ENCODE data around the gene ARAP1.

The ARAP1 gene

DNA sequence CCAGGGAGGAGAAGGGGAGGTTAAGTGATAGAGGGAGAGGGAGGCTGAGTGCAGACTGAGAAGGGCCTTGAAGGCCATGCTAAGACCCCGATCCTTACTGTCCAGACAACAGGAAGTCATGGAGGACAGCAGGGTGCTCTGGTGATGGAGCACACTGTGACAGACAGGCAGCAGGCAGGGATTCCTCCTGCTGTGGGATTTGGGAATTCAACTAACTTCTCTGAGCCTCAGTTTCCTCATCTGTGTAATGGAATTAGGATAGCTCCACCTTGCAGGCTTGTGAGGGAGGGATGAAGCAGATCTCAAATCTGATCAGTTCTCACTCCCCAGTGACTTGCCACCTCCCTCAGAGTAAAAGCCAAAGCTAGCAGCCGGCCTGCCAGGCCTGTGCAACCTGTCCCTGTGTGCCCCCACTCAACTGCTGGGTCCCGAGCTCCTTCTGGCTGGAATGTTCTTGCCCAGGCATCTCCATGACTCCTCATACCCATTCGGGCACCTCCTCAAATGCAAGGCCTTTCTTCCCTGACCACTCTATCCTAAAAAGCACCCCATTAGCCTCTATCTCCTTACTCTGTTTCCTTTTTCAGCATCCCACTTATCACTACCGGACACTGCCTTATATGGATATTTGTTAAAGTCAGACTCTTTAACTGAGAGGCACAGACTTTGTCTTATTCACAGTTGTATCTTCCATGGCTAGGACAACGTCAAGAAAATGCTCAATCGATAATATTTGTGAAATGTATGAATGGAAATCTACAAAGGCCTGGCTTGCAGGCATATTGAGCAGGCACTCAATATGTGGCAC, 9.5 kb downstream of the ARAP1 start:
- DNase-seq (ENCODE audit: low read depth), result no peak

DNA sequence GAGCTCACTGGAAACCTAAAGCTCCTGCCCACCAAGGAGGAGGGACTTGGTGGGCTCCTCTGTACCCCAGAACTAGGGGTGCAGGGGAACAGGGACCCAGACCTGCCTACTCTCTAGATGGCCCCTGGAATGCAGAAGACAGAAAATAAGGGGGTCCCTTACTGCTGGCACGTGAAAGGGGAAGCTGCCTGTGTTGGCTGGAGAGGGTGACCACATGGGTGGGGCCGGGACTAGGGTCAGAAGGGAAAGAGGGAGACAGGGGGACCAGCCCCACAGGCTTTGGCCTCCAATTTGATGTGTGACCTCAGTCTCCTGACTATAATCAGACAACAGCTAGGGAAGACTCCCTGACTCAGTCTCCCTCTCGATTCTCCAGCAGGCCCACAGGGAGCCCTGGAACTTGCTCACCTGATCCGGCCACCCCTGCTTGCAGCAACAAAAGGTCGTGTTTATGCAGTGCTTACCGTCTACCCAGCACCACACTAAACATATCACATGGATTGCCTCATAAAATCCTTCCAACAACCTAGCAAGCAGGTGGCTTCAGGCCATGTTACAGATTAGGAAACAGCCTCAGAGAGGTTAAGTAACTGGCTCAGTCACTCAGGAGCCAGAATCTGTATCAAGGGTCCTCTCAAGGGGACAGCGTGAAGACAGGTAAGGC, 10.2 kb downstream of the ARAP1 start:
- no peak for DNase-seq (ENCODE audit: low read depth)

DNA sequence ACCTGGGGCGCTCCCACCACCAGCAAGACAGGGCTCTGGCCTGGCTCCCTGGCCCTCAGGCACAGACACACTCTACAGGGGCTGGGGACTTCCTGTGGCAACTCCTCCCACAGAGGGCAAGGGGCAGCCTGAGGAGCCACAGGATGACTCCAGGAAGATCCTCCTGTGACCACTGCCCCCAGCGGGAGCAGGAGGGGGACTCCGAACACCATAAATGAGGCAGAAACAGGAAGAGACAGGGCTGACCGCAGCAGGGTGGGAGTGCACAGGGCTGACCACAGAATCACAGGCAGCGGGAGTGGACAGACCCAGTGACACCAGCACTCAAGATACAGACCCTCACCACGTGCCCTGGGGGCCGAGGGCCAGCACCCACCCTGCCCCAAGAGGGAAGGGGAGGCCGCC, 10.8 kb downstream of the ARAP1 start:
- no peak for DNase-seq (ENCODE audit: low read depth)

DNA sequence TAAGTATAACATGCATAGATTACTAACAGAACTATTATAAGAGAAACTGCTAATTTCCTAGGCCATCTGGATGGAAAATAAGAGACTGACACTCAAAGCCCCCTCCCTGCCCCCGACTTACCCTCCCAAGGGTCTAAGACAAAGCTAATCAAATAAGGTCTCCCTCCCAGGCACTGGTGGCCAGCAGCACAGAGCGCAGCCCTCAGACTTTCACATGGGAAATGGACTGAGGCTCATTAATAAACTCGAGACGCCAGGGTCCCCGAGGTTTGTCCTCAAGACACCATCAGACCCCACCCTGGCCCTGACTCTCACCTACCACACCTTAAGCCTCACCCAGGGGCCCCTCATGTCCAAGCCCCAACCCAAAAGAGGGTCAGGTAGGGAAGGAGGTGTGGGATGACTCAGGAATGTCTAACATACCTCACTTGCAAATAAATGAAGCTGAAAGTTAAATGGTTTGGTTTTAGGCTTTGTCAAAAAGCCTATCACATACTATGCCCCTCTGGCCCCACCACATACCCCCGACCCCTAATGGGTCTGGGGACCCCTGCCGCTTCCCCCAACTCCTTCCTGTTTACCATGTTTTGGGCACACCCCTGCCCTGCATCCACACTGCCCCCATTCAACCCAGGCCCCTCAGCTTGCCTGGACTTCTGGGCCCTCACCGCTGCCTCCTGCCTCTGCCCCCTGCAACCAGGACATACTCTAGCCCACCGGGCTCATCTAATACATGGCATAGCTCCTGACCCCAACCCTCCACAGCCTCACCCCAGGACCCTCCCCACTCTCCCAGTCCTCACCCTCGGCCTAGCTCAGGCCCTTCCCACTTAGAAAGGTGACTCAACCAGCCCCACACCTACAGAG, 11.4 kb downstream of the ARAP1 start:
- no peak for DNase-seq (ENCODE audit: low read depth)

DNA sequence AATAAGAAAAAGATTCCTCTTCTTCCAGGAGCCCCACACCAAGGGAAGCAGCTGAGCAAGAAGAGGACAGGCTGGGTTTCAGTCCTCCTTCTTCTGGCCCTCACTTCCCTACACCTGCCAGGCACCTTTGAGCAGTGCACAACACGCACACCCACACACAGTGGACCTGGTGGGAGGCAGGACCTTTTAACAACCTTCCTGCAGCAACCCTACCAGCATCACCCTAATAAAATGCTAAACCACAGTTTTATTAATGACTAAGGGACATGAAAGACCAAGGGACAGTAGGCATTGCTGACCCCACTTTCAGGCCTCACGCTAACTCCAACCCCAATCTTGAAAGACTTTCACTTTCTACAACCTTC, 12.2 kb downstream of the ARAP1 start:
- DNase-seq (ENCODE audit: low read depth), result no peak

DNA sequence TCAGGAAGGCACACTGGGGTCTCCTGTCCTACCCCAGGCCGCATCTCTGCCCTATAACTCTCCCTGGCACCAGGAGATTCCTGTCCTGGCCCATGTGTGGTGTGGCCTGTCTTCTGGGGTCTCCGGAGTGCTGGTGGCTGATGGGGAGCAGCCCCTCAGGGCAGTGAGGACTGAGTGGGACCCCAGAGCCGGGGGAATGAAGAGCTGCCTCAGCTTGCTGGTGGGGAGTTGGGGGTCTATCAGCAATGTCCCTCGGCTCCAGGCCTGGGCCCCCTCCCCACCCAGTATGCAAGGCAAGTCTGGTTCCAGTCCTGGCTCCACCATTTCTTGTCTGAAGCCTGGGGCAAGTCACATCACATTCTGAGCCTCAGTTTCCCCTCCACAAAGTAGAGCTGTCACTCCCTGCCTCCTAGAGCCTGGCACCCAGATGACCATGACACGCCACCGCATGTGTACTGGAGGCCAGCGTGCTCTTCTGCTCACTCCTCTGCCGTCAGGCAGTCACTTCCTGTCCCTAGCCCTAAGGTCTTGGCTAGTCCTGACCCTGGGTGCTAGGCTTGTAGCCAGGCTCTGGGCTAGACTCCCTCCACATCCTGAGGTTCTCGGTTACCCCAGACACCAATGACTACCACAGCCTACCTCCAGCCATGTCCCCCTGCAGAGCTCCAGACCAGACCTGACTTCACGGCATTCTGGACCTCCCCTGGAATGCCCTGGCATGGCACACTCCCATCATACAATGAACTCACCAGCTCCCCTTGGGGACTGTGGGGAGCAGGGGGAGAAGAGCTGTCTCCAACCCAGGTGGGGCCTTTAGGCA, 12.8 kb downstream of the ARAP1 start:
- no peak for DNase-seq (ENCODE audit: low read depth)

DNA sequence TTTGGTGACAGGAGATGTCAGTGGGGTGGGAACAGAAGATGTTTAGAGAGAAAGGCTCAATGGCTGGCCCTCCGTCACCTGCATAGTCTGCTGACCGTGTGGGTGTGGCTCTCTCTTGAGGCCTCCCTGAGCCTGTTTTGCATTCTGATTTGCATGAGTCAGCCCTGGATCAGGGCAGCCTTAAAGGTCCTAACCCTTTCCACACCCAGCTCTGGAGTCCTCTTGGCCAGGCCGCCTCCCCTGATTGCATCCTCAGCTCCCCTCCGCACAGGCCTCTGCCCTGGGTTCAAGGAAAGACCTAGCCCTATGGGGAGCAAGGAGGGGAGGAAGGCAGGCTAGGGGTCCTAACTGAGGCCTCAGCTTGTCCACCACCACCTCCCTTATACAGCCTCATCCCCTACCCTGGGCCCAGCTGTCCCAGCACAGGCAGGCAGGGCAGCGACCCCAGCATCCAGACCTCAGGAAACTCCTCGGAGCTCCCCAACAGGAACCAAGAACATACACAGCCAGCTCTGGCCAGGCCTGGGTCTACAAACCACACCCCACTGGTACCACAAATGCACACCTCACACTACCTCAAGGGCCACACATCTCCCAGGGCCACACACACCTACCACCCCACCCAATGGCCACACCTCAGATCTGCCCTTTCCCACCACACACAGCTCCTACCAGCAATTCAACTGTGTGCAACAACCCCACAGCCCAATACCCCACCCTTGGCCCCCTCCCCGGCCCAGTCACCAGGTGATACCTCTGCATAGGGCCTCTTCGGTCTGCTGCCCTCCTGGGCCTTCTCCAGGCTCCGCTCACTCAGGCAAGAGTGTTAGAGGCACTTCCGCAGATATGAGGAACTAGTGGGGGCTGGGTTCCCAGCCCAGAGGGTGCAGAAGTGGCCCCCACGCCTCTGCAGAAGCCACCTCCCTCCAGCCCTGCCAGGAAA, 13.7 kb downstream of the ARAP1 start:
- DNase-seq (ENCODE audit: low read depth), result peak; percentile 38

DNA sequence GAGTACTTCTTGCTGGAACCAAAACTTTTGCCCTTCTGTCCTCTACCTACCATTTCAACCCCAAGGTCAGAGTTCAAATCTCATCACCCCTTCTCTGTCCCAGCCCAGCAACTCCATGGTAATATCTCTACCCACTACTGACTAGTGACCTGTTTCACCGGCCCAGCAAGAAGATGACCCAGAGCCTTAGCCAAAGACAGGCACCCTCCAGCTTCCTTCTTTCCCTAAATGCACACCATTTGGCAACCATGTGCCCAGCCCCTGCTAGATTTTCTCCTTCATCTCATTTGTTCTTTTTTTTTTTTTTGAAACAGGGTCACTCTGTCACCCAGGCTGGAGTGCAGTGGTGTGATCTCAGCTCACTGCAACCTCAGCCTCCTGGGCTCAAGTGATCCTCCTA, 14.9 kb downstream of the ARAP1 start:
- no peak for DNase-seq (ENCODE audit: low read depth)

DNA sequence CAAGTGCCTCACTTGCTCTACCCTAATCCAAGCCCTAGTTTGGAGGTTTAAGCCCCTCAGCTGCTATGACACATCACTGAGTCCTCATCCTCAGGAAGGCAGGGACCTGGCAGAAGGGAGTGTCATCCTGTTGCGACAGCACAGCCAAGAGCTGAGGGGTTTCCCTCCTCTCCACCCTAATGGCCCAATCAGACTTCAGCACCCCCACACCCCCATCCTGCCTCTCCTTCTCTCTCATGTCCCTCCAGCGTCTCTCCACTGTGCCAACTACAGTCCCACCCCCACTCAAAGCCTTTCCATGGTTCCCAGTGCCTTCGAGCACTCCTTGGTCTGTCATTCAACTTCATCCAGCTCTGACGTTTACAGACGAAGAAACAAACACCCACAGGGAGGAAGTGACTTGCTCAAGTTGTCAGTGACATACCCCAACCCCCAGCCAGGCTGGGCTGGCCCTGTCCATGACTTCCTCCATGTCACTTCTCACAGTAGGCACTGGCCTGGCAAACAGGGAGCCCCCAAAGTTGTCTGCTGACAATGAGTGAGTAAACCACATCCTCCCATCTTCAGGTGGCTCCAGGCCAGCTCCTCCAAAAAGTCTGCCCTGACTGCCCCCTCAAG, 15.6 kb downstream of the ARAP1 start:
- no peak for DNase-seq (ENCODE audit: low read depth)

DNA sequence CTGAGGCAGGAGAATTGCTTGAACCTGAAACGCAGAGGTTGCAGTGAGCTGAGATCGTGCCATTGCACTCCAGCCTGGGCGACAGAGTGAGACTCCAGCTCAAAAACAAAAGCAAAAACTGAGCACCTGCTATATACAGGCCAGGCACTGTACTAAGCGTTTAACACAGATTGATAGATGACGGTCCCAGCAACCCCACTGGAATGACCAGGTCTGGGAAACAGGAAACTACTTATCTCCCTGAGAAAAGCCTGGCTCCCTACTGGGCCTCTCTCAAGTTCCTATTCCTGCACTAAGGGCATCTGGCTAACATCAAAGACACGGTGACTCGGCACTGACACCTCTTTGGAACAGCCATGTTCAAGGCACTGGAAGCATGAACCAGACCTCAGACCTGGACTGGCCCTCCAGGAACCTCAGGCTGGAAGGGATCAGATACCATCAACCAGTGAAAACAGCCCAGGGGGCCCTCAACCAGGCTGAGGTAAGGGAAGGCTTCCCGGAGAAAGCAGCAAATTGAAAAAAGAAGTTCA, 16.6 kb downstream of the ARAP1 start:
- no peak for DNase-seq (ENCODE audit: low read depth)

DNA sequence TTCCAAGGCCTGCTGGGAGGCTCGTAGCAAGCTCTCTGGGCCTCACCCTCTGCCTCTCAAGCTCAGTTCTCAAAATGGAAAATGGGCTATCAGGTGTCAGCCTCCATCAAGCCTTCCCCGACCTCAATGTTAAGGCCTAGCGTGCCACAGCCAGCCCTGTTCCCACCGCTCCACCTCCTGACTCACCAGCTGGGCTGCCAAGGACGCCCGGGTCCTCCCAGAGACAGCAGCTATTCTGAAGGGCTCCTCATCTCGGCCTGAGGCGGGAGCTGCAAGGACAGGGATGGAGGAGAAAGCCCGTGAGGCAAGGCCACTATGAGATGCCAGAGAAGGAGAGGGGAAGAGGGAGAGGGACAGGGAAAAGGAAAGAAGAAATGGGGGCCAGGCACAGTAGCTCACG, 19.9 kb downstream of the ARAP1 start:
- peak; percentile 43 for DNase-seq (ENCODE audit: low read depth)

DNA sequence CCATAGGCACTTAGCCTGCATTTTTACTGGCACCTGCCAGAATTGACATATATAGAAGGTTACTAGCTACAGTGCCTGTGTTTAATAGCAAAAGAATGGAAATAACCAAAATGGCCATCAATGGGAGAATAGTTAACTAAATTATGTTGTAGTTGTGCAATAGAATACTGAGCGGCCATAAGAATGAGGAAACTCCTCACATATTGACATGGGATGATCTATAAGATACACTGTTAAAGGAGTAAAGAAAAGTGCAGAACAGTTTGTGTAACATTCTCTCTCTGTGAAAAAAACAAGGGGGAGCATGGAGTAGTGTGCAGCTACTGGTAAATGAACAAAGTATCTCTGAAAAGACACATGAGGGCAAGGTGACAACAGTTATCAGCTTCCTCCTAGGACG, 21.5 kb downstream of the ARAP1 start:
- no peak for DNase-seq (ENCODE audit: low read depth)

DNA sequence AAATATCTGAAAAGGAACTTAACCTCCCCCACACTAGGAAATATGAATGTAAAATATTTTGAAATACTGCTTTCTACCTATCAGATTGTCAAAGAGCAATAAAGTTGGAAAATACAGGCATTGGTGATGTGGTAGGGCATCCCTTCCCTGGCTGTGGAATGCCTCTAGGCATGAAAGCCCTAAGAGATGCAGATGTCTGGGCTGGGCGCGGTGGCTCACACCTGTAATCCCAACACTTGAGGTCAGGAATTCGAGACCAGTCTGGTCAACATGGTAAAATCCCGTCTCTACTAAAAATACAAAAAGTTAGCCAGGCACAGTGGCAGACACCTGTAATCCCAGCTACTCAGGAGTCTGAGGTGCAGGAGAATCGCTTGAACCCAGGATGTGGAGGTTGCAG, 22.0 kb downstream of the ARAP1 start:
- no peak for DNase-seq (ENCODE audit: low read depth)

DNA sequence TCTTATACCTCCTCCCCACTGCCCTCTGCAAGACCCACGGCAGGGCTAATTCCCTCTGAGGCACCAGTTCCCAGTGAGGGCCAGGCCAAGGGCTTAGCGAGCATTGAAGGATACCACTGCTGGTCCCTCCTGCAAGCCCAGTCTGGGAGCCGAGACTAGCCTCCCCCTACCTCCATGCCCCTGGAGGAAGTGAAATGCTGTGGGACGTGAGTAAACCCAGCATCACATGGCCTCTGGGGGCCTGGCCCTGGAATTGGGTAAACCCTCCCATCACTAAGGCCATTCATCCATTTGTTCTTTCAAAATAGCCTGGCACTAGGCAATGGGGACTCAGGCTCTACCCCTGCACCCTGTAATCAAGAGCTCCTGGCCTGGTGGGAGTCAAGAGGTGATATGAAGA, 24.7 kb downstream of the ARAP1 start:
- DNase-seq (ENCODE audit: low read depth), result no peak

DNA sequence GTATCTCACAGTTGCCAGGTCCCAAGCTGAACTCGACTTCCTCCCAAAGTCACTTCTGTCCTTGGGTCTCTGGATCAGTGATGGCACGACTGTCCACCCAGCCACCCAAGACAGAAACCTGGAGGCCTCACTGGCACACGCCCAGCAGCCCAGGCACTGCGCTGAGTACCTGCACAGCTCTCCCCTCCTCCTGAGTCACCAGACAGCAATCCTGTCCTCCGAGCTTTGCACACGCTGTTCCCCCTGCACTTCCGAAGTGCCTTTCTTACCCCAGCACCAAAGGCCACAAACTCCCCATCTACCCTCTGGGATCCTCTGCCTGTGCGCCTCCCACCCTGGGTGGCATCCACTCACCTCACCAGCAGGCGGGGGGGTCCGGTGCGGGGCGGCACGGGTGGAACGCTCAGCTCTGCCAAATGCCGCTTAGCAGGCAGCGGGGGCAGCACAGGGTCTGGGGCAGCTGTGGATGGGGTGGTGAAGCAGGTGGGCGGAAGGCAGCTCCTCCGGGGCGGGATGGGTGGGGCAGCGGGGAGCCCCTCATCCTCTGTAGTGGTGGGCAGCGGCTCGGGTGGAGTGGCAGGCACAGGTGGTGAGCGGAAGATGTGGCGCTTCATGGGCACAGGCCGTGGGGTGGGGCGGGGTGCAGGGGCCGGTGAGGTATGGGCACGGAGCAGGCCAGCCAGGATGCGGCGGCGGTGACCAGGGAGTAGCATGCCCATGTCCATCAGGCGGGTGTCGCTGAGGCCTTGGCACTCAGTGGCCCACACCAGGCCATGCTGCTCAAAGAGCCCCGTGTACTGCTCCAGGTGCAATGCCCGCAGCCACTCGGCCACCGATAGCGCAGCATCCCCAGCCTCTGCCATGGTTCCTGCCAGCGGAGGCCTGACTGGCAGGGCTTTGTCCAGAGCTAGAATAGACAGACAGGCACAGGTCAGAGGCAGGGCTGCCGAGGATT, 25.7 kb downstream of the ARAP1 start:
- no peak for DNase-seq (ENCODE audit: low read depth)

DNA sequence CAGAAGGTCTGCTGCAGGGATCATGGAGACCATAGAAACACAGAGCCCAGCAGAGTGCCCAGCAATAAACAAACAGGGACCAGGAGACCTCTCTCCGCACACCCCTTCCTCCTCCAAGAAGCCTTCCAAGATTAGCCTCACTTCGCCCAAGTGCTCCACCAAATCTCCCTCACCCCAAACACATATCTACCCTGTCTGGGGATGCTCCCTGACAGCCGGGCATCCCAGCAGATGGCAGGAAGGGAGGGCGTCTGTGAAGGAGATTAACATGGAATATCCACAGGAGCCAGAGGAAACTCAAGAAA, 26.5 kb downstream of the ARAP1 start:
- DNase-seq (ENCODE audit: low read depth), result no peak

DNA sequence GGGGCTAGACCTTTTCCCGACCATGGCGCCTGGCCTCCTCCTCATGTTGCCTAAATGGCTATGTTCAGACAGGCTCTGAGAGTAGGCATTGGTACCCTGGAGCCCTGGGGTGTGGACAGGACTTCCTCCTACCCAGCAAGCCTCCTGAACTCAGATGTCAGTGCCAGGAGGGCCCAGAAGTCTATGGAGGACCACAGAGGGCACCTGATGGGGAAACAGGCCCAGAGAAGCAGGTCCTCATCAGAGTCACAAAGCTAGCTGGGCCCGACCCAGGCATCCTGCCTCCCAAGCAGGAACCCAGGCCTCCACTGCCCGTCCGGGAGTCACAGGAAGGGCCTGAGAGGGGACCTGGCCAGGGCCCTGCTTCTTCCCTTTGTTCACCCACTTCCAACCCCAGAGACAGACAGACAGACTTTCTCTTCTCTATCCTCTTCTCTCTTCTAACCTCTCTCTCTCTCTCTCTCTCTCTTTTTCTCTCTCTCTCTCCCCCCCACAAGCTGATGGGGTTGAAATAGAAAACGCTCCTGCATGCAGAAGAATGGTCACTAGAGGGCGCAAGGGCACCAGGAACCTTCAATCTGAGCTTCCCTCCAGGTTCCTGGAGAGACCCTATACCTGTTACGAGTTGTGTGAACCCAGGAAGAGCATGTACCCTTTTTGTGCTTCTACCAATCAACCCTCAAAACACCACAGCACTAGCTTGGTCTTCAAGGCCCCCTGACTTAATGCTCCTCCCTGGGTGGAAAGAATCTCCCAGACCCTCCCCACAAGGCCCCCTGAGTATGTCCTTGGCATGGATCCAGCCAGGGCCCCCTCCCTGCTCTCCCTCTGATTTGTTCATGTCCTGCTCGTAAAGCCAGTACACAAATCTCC, 27.1 kb downstream of the ARAP1 start:
- DNase-seq (ENCODE audit: low read depth), result peak; percentile 71

DNA sequence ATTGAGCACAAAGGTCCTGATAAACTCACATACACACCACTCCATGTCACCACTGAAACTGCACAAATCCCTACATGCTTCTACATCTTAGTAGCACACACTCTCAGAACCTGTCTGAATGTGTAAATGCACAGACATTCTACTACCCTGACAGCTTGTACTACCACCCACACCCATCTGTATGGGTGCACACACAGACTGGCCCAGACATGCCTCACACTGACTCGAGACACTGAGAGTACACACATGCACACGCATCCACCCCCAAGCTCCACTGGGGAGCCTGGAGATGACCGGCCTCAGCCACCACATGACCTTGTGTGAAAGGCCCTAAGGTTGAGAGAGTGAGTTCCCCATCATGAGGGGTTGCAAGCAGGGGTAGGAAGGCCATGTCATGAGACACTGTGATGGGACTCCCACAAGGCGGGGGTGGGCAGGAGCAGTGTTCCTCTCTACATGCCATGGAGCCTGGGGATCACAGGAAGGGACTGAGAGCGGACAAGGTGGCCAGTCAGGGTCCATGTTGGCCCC, 28.1 kb downstream of the ARAP1 start:
- no peak for DNase-seq (ENCODE audit: low read depth)
